ENCODE data around the gene TMEM31. TPM values are rescaled to one million over a fixed set of nuclear protein-coding genes. Genes with fewer than 3 reads are reported as not detected.

TMEM31 gene
- total and polyA plus RNA-seq, 2 of the 4 experiments (the other 2 are of a cell fraction): 0.17 TPM; not detected in 1

- Histone ChIP-seq H3K14ac (replicated peaks; ENCODE audit: low read depth, low read length) (no peak overlapping the region), H4K20me1 (ENCODE audit: insufficient read depth, low read length) (no peaks in the 10 kb centered on the region), H3K9me1 (ENCODE audit: insufficient read depth, low read length) (peaks cover 6% of the 10 kb centered on the region; the same call in 1 of the 2 replicates), H3K9ac (ENCODE audit: low read depth, low read length) (no peak overlapping the region), H2AK9ac (replicated peaks; ENCODE audit: low read depth, low read length, poor library complexity) (no peak overlapping the region), H3K23ac (ENCODE audit: low read depth, low read length) (no peak overlapping the region), H3K9me3 (ENCODE audit: control insufficient read depth, insufficient read depth, low read length) (no peaks in the 10 kb centered on the region), H2AK5ac (ENCODE audit: low read depth, low read length) (no peak overlapping the region), H3K4me2 (ENCODE audit: low read depth, low read length) (no peak overlapping the region), H3K4me3 (ENCODE audit: insufficient read depth, low read depth, low read length) (no peak overlapping the region), H3K27ac (ENCODE audit: insufficient read depth, low read length) (no peak overlapping the region), H3K36me3 (ENCODE audit: control insufficient read depth, insufficient read depth, low read length) (no peaks in the 10 kb centered on the region), H4K8ac (ENCODE audit: low read depth in 2 of 2, low read length in 2 of 2) (no peak overlapping the region), H3K4me1 (ENCODE audit: control insufficient read depth, insufficient read depth, low read length) (peaks cover 8% of the 10 kb centered on the region), H3K4ac (ENCODE audit: low read depth, low read length) (no peak overlapping the region), H2AFZ (replicated peaks; ENCODE audit: low read length, poor library complexity) (no peak overlapping the region), H3K27me3 (ENCODE audit: control insufficient read depth, insufficient read depth, low read length) (peaks cover 11% of the 10 kb centered on the region), H3K56ac (ENCODE audit: extremely low read depth, insufficient read depth, low read length) (no peak overlapping the region), H2BK120ac (ENCODE audit: low read depth, low read length) (no peak overlapping the region), H2BK15ac (ENCODE audit: low read depth, low read length) (no peak overlapping the region), H3K79me1 (ENCODE audit: low read depth in 1 of 2, low read length in 2 of 2) (no peaks in the 10 kb centered on the region), H2BK20ac (ENCODE audit: low read depth, low read length) (no peak overlapping the region), H2BK5ac (ENCODE audit: low read depth, low read length, poor library complexity, severe bottlenecking) (no peak overlapping the region), H3K18ac (ENCODE audit: low read depth, low read length) (no peak overlapping the region), H4K91ac (ENCODE audit: insufficient read depth, low read depth, low read length) (no peak overlapping the region), H4K5ac (ENCODE audit: low read depth, low read length) (no peak overlapping the region)
- no peak for TF ChIP-seq BHLHE40 (IDR thresholded peaks at IDR 0.05; ENCODE audit: low read depth, low read length)
- TF ChIP-seq, protein P1, sequence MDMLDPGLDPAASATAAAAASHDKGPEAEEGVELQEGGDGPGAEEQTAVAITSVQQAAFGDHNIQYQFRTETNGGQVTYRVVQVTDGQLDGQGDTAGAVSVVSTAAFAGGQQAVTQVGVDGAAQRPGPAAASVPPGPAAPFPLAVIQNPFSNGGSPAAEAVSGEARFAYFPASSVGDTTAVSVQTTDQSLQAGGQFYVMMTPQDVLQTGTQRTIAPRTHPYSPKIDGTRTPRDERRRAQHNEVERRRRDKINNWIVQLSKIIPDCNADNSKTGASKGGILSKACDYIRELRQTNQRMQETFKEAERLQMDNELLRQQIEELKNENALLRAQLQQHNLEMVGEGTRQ (IDR thresholded peaks at IDR 0.05; ENCODE audit: low read depth, low read length): no peak
- no CpG with 5 or more reads among the region's 4 CpGs for WGBS, 2 experiments (ENCODE audit: extremely low coverage in 2 of 2, insufficient read length in 1 of 2)
- dilution Hi-C loops (cut with HindIII; ENCODE audit: low sequenced_read_pairs, unreplicated experiment) (no loop called here), in situ Hi-C loops (cut with MboI; ENCODE audit: low sequenced_read_pairs) (no loop called here), intact Hi-C loops (cut with micrococcal nuclease) (no loop called here)
- ATAC-seq (ENCODE audit: low read depth) (no peak), DNase-seq (no peak)
- BruUV-seq (replicated peaks): no TSS peak
- POLR2A ChIA-PET (ENCODE audit: unreplicated experiment): no interaction called here
- CTCF ChIA-PET: no interaction called here
Observed at GRCh38 chrX:103727115-103727514, 16.4 kb downstream of the TMEM31 start.

All from IMR-90 (cell line).